OCI-LY3 (cell line): ENCODE measurements around the gene INPP5E.

Experiments
- CTCF ChIP-seq: fragments of 200-600, 300-600 bp; sonication (generic); IDR thresholded peaks from 2 replicates; pipeline ENCODE4 v1.5.1; 2014; ENCODE audit warnings: antibody characterized with exemption, low read length, low read depth
- EZH2phosphoT487 ChIP-seq: fragments of 200-600 bp; shearing (Covaris generic); IDR thresholded peaks from 2 replicates; pipeline ENCODE4 v1.6.1; 2018; ENCODE audit warnings: antibody characterized with exemption, mixed run types, low read depth

- TF ChIP-seq EZH2phosphoT487: no peak
- TF ChIP-seq CTCF: peak; percentile 8; the same call in 1 of the 2 replicates
Observed at GRCh38 chr9:136409557-136410455, 29.8 kb downstream of the INPP5E start.
